ENCODE results near the gene CD59.
A peak's percentile ranks its signal among the peaks of the same experiment; 100 is the strongest.

CD59 gene

GRCh38 chr11:33694346-33695050 lies 41.7 kb downstream of the CD59 start:
- no peak overlapping the region for H3K4me3 ChIP-seq (ENCODE audit: low read length in 2 of 2)
- no peak overlapping the region for H3K9ac ChIP-seq (ENCODE audit: low read length in 2 of 2)
- no peaks in the 10 kb centered on the region for H3K27me3 ChIP-seq (ENCODE audit: control insufficient read depth in 1 of 2, insufficient read depth in 2 of 2, low read length in 2 of 2)
- no peak overlapping the region for H3K27ac ChIP-seq (ENCODE audit: low read length)
- no peaks in the 10 kb centered on the region for H3K36me3 ChIP-seq (ENCODE audit: control insufficient read depth in 2 of 2, insufficient read depth in 2 of 2, low read length in 2 of 2)
- H3K9me3 ChIP-seq (ENCODE audit: control insufficient read depth in 2 of 2, low read length in 2 of 2) = no peaks in the 10 kb centered on the region
- peaks cover 30% of the 10 kb centered on the region for H3K4me1 ChIP-seq (ENCODE audit: control insufficient read depth, insufficient read depth, low read length)

GRCh38 chr11:33692541-33692940 lies 43.7 kb downstream of the CD59 start:
- Histone ChIP-seq H3K9ac (ENCODE audit: low read length in 2 of 2) (peak overlapping the region in 1 of 2 donors; percentile 31), H3K9me3 (ENCODE audit: control insufficient read depth in 2 of 2, low read length in 2 of 2) (no peaks in the 10 kb centered on the region), H3K36me3 (ENCODE audit: control insufficient read depth in 2 of 2, insufficient read depth in 2 of 2, low read length in 2 of 2) (no peaks in the 10 kb centered on the region), H3K27me3 (ENCODE audit: control insufficient read depth in 1 of 2, insufficient read depth in 2 of 2, low read length in 2 of 2) (no peaks in the 10 kb centered on the region), H3K27ac (ENCODE audit: low read length) (peak overlapping the region; percentile 46), H3K4me1 (ENCODE audit: control insufficient read depth, insufficient read depth, low read length) (peaks cover 30% of the 10 kb centered on the region), H3K4me3 (ENCODE audit: low read length in 2 of 2) (peak overlapping the region in 1 of 2 donors; percentile 59)

GRCh38 chr11:33692013-33692504 lies 44.2 kb downstream of the CD59 start:
- Histone ChIP-seq H3K36me3 (ENCODE audit: control insufficient read depth in 2 of 2, insufficient read depth in 2 of 2, low read length in 2 of 2) (no peaks in the 10 kb centered on the region), H3K9ac (ENCODE audit: low read length in 2 of 2) (peak overlapping the region; percentile 29 to 31), H3K4me1 (ENCODE audit: control insufficient read depth, insufficient read depth, low read length) (peaks cover 30% of the 10 kb centered on the region), H3K27ac (ENCODE audit: low read length) (peak overlapping the region; percentile 66), H3K4me3 (ENCODE audit: low read length in 2 of 2) (peak overlapping the region in 1 of 2 donors; percentile 59), H3K27me3 (ENCODE audit: control insufficient read depth in 1 of 2, insufficient read depth in 2 of 2, low read length in 2 of 2) (no peaks in the 10 kb centered on the region), H3K9me3 (ENCODE audit: control insufficient read depth in 2 of 2, low read length in 2 of 2) (peaks cover 0 to 3% of the 10 kb centered on the region in 2 donors)

- Histone ChIP-seq H3K9me3 (ENCODE audit: control insufficient read depth in 2 of 2, low read length in 2 of 2) (peaks cover 0 to 3% of the 10 kb centered on the region in 2 donors), H3K4me3 (ENCODE audit: low read length in 2 of 2) (no peak overlapping the region), H3K9ac (ENCODE audit: low read length in 2 of 2) (peak overlapping the region in 1 of 2 donors; percentile 17), H3K27ac (ENCODE audit: low read length) (peak overlapping the region; percentile 66), H3K27me3 (ENCODE audit: control insufficient read depth in 1 of 2, insufficient read depth in 2 of 2, low read length in 2 of 2) (no peaks in the 10 kb centered on the region), H3K4me1 (ENCODE audit: control insufficient read depth, insufficient read depth, low read length) (peaks cover 30% of the 10 kb centered on the region), H3K36me3 (ENCODE audit: control insufficient read depth in 2 of 2, insufficient read depth in 2 of 2, low read length in 2 of 2) (no peaks in the 10 kb centered on the region)
Measured at GRCh38 chr11:33691066-33691864, 45.0 kb downstream of the CD59 start.

- peaks cover 0 to 3% of the 10 kb centered on the region in 2 donors for H3K9me3 ChIP-seq (ENCODE audit: control insufficient read depth in 2 of 2, low read length in 2 of 2)
- no peaks in the 10 kb centered on the region for H3K27me3 ChIP-seq (ENCODE audit: control insufficient read depth in 1 of 2, insufficient read depth in 2 of 2, low read length in 2 of 2)
- H3K4me1 ChIP-seq (ENCODE audit: control insufficient read depth, insufficient read depth, low read length) = peaks cover 30% of the 10 kb centered on the region
- peak overlapping the region; percentile 66 for H3K27ac ChIP-seq (ENCODE audit: low read length)
- H3K4me3 ChIP-seq (ENCODE audit: low read length in 2 of 2) = no peak overlapping the region
- H3K9ac ChIP-seq (ENCODE audit: low read length in 2 of 2) = no peak overlapping the region
- no peaks in the 10 kb centered on the region for H3K36me3 ChIP-seq (ENCODE audit: control insufficient read depth in 2 of 2, insufficient read depth in 2 of 2, low read length in 2 of 2)
Measured at GRCh38 chr11:33690290-33691065, 45.7 kb downstream of the CD59 start.

GRCh38 chr11:33689501-33689900 lies 46.7 kb downstream of the CD59 start:
- peaks cover 0 to 4% of the 10 kb centered on the region in 2 donors for H3K27me3 ChIP-seq (ENCODE audit: control insufficient read depth in 1 of 2, insufficient read depth in 2 of 2, low read length in 2 of 2)
- no peak overlapping the region for H3K4me3 ChIP-seq (ENCODE audit: low read length in 2 of 2)
- H3K9ac ChIP-seq (ENCODE audit: low read length in 2 of 2) = no peak overlapping the region
- peaks cover 26% of the 10 kb centered on the region for H3K4me1 ChIP-seq (ENCODE audit: control insufficient read depth, insufficient read depth, low read length)
- no peaks in the 10 kb centered on the region for H3K36me3 ChIP-seq (ENCODE audit: control insufficient read depth in 2 of 2, insufficient read depth in 2 of 2, low read length in 2 of 2)
- no peak overlapping the region for H3K27ac ChIP-seq (ENCODE audit: low read length)
- peaks cover 0 to 3% of the 10 kb centered on the region in 2 donors for H3K9me3 ChIP-seq (ENCODE audit: control insufficient read depth in 2 of 2, low read length in 2 of 2)

- peaks cover 0 to 3% of the 10 kb centered on the region in 2 donors for H3K9me3 ChIP-seq (ENCODE audit: control insufficient read depth in 2 of 2, low read length in 2 of 2)
- peaks cover 0 to 4% of the 10 kb centered on the region in 2 donors for H3K27me3 ChIP-seq (ENCODE audit: control insufficient read depth in 1 of 2, insufficient read depth in 2 of 2, low read length in 2 of 2)
- no peak overlapping the region for H3K4me3 ChIP-seq (ENCODE audit: low read length in 2 of 2)
- H3K9ac ChIP-seq (ENCODE audit: low read length in 2 of 2) = no peak overlapping the region
- no peak overlapping the region for H3K27ac ChIP-seq (ENCODE audit: low read length)
- no peaks in the 10 kb centered on the region for H3K36me3 ChIP-seq (ENCODE audit: control insufficient read depth in 2 of 2, insufficient read depth in 2 of 2, low read length in 2 of 2)
- peaks cover 23% of the 10 kb centered on the region for H3K4me1 ChIP-seq (ENCODE audit: control insufficient read depth, insufficient read depth, low read length)
Measured at GRCh38 chr11:33689085-33689484, 47.1 kb downstream of the CD59 start.

GRCh38 chr11:33687733-33688479 lies 48.3 kb downstream of the CD59 start:
- H3K9ac ChIP-seq (ENCODE audit: low read length in 2 of 2) = no peak overlapping the region
- peaks cover 0 to 4% of the 10 kb centered on the region in 2 donors for H3K27me3 ChIP-seq (ENCODE audit: control insufficient read depth in 1 of 2, insufficient read depth in 2 of 2, low read length in 2 of 2)
- H3K4me1 ChIP-seq (ENCODE audit: control insufficient read depth, insufficient read depth, low read length) = peaks cover 21% of the 10 kb centered on the region
- H3K4me3 ChIP-seq (ENCODE audit: low read length in 2 of 2) = no peak overlapping the region
- H3K36me3 ChIP-seq (ENCODE audit: control insufficient read depth in 2 of 2, insufficient read depth in 2 of 2, low read length in 2 of 2) = no peaks in the 10 kb centered on the region
- H3K27ac ChIP-seq (ENCODE audit: low read length) = no peak overlapping the region
- peaks cover 0 to 3% of the 10 kb centered on the region in 2 donors for H3K9me3 ChIP-seq (ENCODE audit: control insufficient read depth in 2 of 2, low read length in 2 of 2)

GRCh38 chr11:33685082-33685481 lies 51.1 kb downstream of the CD59 start:
- Histone ChIP-seq H3K4me1 (ENCODE audit: control insufficient read depth, insufficient read depth, low read length) (no peaks in the 10 kb centered on the region), H3K4me3 (ENCODE audit: low read length in 2 of 2) (no peak overlapping the region), H3K27me3 (ENCODE audit: control insufficient read depth in 1 of 2, insufficient read depth in 2 of 2, low read length in 2 of 2) (peaks cover 4 to 14% of the 10 kb centered on the region in 2 donors), H3K9me3 (ENCODE audit: control insufficient read depth in 2 of 2, low read length in 2 of 2) (peaks cover 0 to 3% of the 10 kb centered on the region in 2 donors), H3K36me3 (ENCODE audit: control insufficient read depth in 2 of 2, insufficient read depth in 2 of 2, low read length in 2 of 2) (no peaks in the 10 kb centered on the region), H3K9ac (ENCODE audit: low read length in 2 of 2) (no peak overlapping the region), H3K27ac (ENCODE audit: low read length) (no peak overlapping the region)

Measured in stomach smooth muscle (tissue), 2 donors.